ENCODE data around the gene ZNF606. TPM values are rescaled to one million over a fixed set of nuclear protein-coding genes. Genes with fewer than 3 reads are reported as not detected.

ZNF606 gene
- total and polyA plus RNA-seq, 2 experiments from 2014 or later, result 13.6 to 55.6 TPM

DNA sequence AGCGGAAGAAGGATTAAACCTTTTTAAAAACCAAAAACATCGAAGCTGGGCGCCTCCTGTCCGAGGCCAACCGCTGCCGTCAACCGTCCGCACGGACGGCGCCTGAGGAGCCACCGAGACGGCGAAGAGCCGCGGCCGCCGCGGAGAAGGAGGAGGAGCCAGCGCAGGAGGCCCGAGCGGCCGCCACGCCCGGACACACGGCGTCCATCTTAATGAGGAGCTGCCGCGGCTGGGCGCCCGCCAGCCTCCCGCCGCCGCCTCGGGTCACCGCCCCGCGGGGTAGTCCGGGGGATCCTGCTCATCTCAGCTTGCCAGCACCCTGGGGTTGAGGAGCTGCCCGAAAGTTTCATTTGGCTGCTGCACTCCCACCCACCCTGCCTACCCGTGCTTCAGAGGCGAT lies 41.8 kb upstream of the ZNF606 start (continued):
- TF ChIP-seq, protein P1, sequence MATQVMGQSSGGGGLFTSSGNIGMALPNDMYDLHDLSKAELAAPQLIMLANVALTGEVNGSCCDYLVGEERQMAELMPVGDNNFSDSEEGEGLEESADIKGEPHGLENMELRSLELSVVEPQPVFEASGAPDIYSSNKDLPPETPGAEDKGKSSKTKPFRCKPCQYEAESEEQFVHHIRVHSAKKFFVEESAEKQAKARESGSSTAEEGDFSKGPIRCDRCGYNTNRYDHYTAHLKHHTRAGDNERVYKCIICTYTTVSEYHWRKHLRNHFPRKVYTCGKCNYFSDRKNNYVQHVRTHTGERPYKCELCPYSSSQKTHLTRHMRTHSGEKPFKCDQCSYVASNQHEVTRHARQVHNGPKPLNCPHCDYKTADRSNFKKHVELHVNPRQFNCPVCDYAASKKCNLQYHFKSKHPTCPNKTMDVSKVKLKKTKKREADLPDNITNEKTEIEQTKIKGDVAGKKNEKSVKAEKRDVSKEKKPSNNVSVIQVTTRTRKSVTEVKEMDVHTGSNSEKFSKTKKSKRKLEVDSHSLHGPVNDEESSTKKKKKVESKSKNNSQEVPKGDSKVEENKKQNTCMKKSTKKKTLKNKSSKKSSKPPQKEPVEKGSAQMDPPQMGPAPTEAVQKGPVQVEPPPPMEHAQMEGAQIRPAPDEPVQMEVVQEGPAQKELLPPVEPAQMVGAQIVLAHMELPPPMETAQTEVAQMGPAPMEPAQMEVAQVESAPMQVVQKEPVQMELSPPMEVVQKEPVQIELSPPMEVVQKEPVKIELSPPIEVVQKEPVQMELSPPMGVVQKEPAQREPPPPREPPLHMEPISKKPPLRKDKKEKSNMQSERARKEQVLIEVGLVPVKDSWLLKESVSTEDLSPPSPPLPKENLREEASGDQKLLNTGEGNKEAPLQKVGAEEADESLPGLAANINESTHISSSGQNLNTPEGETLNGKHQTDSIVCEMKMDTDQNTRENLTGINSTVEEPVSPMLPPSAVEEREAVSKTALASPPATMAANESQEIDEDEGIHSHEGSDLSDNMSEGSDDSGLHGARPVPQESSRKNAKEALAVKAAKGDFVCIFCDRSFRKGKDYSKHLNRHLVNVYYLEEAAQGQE (IDR thresholded peaks at IDR 0.05; ENCODE audit: unreplicated experiment), result no peak
- TF ChIP-seq ZNF114 (CRISPR knock-in tag; IDR thresholded peaks at IDR 0.05), result no peak
- TF ChIP-seq, protein P2, sequence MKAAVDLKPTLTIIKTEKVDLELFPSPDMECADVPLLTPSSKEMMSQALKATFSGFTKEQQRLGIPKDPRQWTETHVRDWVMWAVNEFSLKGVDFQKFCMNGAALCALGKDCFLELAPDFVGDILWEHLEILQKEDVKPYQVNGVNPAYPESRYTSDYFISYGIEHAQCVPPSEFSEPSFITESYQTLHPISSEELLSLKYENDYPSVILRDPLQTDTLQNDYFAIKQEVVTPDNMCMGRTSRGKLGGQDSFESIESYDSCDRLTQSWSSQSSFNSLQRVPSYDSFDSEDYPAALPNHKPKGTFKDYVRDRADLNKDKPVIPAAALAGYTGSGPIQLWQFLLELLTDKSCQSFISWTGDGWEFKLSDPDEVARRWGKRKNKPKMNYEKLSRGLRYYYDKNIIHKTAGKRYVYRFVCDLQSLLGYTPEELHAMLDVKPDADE (IDR thresholded peaks at IDR 0.05), result no peak
- TF ChIP-seq, protein P3, sequence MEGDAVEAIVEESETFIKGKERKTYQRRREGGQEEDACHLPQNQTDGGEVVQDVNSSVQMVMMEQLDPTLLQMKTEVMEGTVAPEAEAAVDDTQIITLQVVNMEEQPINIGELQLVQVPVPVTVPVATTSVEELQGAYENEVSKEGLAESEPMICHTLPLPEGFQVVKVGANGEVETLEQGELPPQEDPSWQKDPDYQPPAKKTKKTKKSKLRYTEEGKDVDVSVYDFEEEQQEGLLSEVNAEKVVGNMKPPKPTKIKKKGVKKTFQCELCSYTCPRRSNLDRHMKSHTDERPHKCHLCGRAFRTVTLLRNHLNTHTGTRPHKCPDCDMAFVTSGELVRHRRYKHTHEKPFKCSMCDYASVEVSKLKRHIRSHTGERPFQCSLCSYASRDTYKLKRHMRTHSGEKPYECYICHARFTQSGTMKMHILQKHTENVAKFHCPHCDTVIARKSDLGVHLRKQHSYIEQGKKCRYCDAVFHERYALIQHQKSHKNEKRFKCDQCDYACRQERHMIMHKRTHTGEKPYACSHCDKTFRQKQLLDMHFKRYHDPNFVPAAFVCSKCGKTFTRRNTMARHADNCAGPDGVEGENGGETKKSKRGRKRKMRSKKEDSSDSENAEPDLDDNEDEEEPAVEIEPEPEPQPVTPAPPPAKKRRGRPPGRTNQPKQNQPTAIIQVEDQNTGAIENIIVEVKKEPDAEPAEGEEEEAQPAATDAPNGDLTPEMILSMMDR (conservative IDR thresholded peaks at IDR 0.05; ENCODE audit: low read depth in 2 of 2), result no peak
- no peak for TF ChIP-seq EZH2phosphoT487 (IDR thresholded peaks at IDR 0.05; ENCODE audit: unreplicated experiment)
- no peak for TF ChIP-seq NANOG (IDR thresholded peaks at IDR 0.05; ENCODE audit: borderline replicate concordance)
- TF ChIP-seq EZH2 (IDR thresholded peaks at IDR 0.05; ENCODE audit: low read depth, unreplicated experiment), result no peak
- TF ChIP-seq CREB1 (CRISPR knock-in tag; IDR thresholded peaks at IDR 0.05; ENCODE audit: low read depth), result no peak
- TF ChIP-seq STAT1 (IDR thresholded peaks at IDR 0.05; ENCODE audit: unreplicated experiment), result no peak

DNA sequence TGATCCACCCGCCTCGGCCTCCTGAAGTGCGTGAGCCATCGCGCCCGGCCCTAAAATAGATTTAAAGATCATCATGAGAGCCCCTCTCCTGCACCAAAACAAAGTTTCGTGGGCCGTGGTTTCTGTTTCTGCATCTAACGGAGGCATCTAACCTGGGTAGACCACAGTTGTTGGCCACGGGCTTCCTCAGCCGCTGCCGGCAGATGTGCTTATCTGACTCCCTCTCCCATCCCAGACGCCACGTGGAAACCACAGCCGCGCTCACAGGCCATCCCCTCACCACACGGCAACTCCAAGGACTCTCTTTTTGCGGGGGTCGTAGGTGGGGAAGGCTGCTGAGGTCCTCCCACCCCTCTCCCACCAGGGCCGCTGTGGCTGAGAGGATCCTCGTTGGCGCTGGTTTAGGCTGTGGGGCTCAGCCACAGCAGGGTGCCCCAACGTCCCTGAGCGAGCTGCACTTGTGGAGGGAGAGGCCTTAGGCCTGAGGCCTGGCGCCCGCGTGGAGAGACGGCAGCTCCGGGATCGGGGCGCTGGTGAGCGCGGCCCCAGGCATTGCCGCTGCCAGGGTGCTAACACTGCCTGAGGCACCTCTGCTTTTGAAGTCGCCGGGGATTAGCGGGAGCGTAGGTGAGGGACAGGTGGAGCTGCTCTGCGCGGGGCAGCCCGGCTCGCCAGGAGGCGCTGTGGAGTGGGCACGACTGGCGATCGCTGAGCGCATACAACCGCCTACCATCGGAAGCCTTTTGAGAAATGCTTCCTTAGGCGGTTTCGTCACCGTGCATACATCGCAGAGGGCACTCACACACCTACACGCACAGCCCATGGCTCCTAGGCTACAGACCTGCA lies 40.1 kb upstream of the ZNF606 start:
- H3K9me2 ChIP-seq (ENCODE audit: insufficient read depth), result no peaks in the 10 kb centered on the region
- Mint-ChIP-seq H3K27me3 (ENCODE audit: insufficient read depth, low read depth, poor library complexity) (peaks cover 15% of the 10 kb centered on the region), H3K9me3 (peaks cover 82% of the 10 kb centered on the region), H3K4me1 (peaks cover 3% of the 10 kb centered on the region; the same call in 2 of the 3 replicates), H3K4me3 (no peak overlapping the region), H3K36me3 (ENCODE audit: low read depth) (peaks cover 40% of the 10 kb centered on the region), H3K27ac (no peak overlapping the region)
- peaks cover 24% of the 10 kb centered on the region for H3K27me3 ChIP-seq (ENCODE audit: insufficient read depth)
- peak overlapping the region; percentile 89 for H2AFZ ChIP-seq
- no peak overlapping the region for H3K27ac ChIP-seq (ENCODE audit: low read depth)
- DNase-seq (ENCODE audit: low spot score) (peak; percentile 94), ATAC-seq (peak; percentile 84)
- peak overlapping the region; percentile 76 for H3K4me2 ChIP-seq
- no peaks in the 10 kb centered on the region for H3K36me3 ChIP-seq (ENCODE audit: insufficient read depth)
- peaks cover 17% of the 10 kb centered on the region for H3K4me1 ChIP-seq (ENCODE audit: insufficient read depth)
- H3K4me3 ChIP-seq, result peak overlapping the region; percentile 45
- H4K20me1 ChIP-seq (replicated peaks; ENCODE audit: insufficient read depth), result no peaks in the 10 kb centered on the region
- H3F3A ChIP-seq (replicated peaks; ENCODE audit: low read depth), result no peaks in the 10 kb centered on the region
- no peaks in the 10 kb centered on the region for H3K79me2 ChIP-seq (replicated peaks; ENCODE audit: insufficient read depth)
- TF ChIP-seq, protein P1 (IDR thresholded peaks at IDR 0.05; ENCODE audit: unreplicated experiment), result no peak
- TF ChIP-seq NANOG (IDR thresholded peaks at IDR 0.05; ENCODE audit: borderline replicate concordance) (no peak), EZH2 (IDR thresholded peaks at IDR 0.05; ENCODE audit: low read depth, unreplicated experiment) (no peak), ZNF114 (CRISPR knock-in tag; IDR thresholded peaks at IDR 0.05) (no peak), JUNB (IDR thresholded peaks at IDR 0.05; ENCODE audit: unreplicated experiment) (no peak), ZNF331 (CRISPR knock-in tag; IDR thresholded peaks at IDR 0.05; ENCODE audit: low read depth) (no peak), POLR2AphosphoS5 (IDR thresholded peaks at IDR 0.05; ENCODE audit: low read depth) (peak; percentile 24; the same call in 1 of the 2 replicates)
- TF ChIP-seq, protein P3 (conservative IDR thresholded peaks at IDR 0.05; ENCODE audit: low read depth in 2 of 2), result peak; percentile 73 to 91

Measured in GM23338 (cell line).